Naive thymus-derived CD4-positive, alpha-beta T cell (primary cell): Measurements from ENCODE around the gene ALAD. TPM values are rescaled to one million over a fixed set of nuclear protein-coding genes. Genes with fewer than 3 reads are reported as not detected.
A peak's percentile ranks its signal among the peaks of the same experiment; 100 is the strongest.
"Not testable (repeated sequence)": the region's sequence is repeated elsewhere in the genome, so short reads cannot be mapped to it uniquely, and the experiment has no call there.

Source experiments
- ATAC-seq: fragments of 150-1000 bp; cut with Tn5 transposase; 2 replicates; pipeline ENCODE4 v1.10.0; 2021; ENCODE audit warnings: mild to moderate bottlenecking, moderate library complexity
- CTCF ChIA-PET: fragments of 350-600 bp; sonication (Branson Sonifier 250); formaldehyde crosslinking; loops from one replicate; lab custom pipeline; 2021; ENCODE audit warnings: antibody characterized with exemption; lab: Charles Lee
- POLR2A ChIA-PET: fragments of 350-600 bp; sonication (Branson Sonifier 250); formaldehyde crosslinking; loops from one replicate; lab custom pipeline; 2021; ENCODE audit warnings: antibody characterized with exemption, inconsistent platforms; lab: Charles Lee
- DNase-seq, 9 donors: peaks; one replicate each; pipeline versions ENCODE4 v3.0.0 to v3.0.0-alpha.2; 2020 to 2022; ENCODE audit warnings: mixed read lengths in 1 of 9
- H3K27ac ChIP-seq: one replicate; pipeline ENCODE4 v1.7.0; 2013; ENCODE audit warnings: mild to moderate bottlenecking, low read depth, low read length, moderate library complexity
- H3K27me3 ChIP-seq, 2 donors: one replicate each; pipeline ENCODE4 v1.7.0; 2013; ENCODE audit warnings: low read length in 2 of 2, mild to moderate bottlenecking in 2 of 2, moderate library complexity in 2 of 2; ENCODE audit not compliant: control insufficient read depth in 2 of 2, insufficient read depth in 2 of 2
- H3K36me3 ChIP-seq, 3 experiments: 1 replicate in 2 of 3; 2 replicates in 1 of 3; pipeline ENCODE4 v1.7.0; 2013; ENCODE audit warnings: low read length in 3 of 3, mild to moderate bottlenecking in 3 of 3, moderate library complexity in 1 of 3; ENCODE audit not compliant: insufficient read depth in 3 of 3, control insufficient read depth in 2 of 3
- H3K4me1 ChIP-seq, 2 donors: one replicate each; pipeline ENCODE4 v1.7.0; 2013; ENCODE audit warnings: low read length in 2 of 2, mild to moderate bottlenecking in 2 of 2, moderate library complexity in 1 of 2; ENCODE audit not compliant: control insufficient read depth in 2 of 2, insufficient read depth in 2 of 2
- H3K4me3 ChIP-seq: 2 replicates; pipeline ENCODE4 v1.7.0; 2013; ENCODE audit warnings: mild to moderate bottlenecking, low read length
- H3K9me3 ChIP-seq, 3 experiments: 1 replicate in 2 of 3; 2 replicates in 1 of 3; pipeline ENCODE4 v1.7.0; 2013; ENCODE audit warnings: low read length in 3 of 3; ENCODE audit not compliant: control insufficient read depth in 2 of 3
- H3K27ac Mint-ChIP-seq, 9 donors: one replicate each; pipeline ENCODE4 v1.8.0; 2020 to 2022; ENCODE audit warnings: mixed read lengths in 9 of 9, mild to moderate bottlenecking in 8 of 9, moderate library complexity in 5 of 9, inconsistent platforms in 2 of 9
- H3K27me3 Mint-ChIP-seq, 5 donors: one replicate each; pipeline ENCODE4 v1.8.0; 2021 to 2022; ENCODE audit warnings: mixed read lengths in 5 of 5, mild to moderate bottlenecking in 1 of 5
- H3K36me3 Mint-ChIP-seq, 5 donors: one replicate each; pipeline ENCODE4 v1.8.0; 2020 to 2022; ENCODE audit warnings: mixed read lengths in 5 of 5, mild to moderate bottlenecking in 3 of 5, inconsistent platforms in 1 of 5
- H3K4me1 Mint-ChIP-seq, 7 donors: one replicate each; pipeline ENCODE4 v1.8.0; 2020 to 2022; ENCODE audit warnings: mixed read lengths in 7 of 7, mild to moderate bottlenecking in 3 of 7, inconsistent platforms in 1 of 7
- H3K4me3 Mint-ChIP-seq, 10 donors: one replicate each; pipeline ENCODE4 v1.8.0; 2020 to 2022; ENCODE audit warnings: mild to moderate bottlenecking in 10 of 10, mixed read lengths in 10 of 10, moderate library complexity in 6 of 10, inconsistent platforms in 2 of 10
- H3K9me3 Mint-ChIP-seq, 11 donors: one replicate each; pipeline ENCODE4 v1.8.0; 2020 to 2022; ENCODE audit warnings: mixed read lengths in 11 of 11, mild to moderate bottlenecking in 4 of 11, inconsistent platforms in 1 of 11, moderate library complexity in 1 of 11
- intact Hi-C, 2 donors: fragments of 100-400 bp; cut with micrococcal nuclease; formaldehyde crosslinking; loops; one replicate each; pipeline ENCODE4 v1.15.1; 2023
- polyA plus RNA-seq, 2 donors: library from polyadenylated mRNA; unstranded; fragments of 300-500 nt; fragmentation: Illumina TruSeq; gene quantifications; one replicate each; pipeline ENCODE4 v1.2.3, GENCODE V29; 2021
- total RNA-seq, 6 experiments: library from RNA in 5 of 6; stranded (reverse) in 5 of 6; gene quantifications; 1 replicate in 5 of 6; 2 replicates in 1 of 6; pipeline ENCODE4 v1.2.3 and lab custom pipeline; 2021 to 2026

The ALAD gene
- total RNA-seq (10 to 100 TPM; 25.1 to 45.5 (median 39.1) TPM), polyA plus RNA-seq (10 to 100 TPM; 24.2 to 31.4 TPM), total RNA-seq (lab: John Stamatoyannopoulos, UW) (32.0 reads per million, percentile 61 among the genes with 10 or more reads in this experiment)

- ChIA-PET POLR2A (interaction anchor here (1.0 to 3.1 kb wide), 10 partner anchors 9 to 181 kb away, joined by 3 to 27 read pairs (median 8); partner anchors contain the start of genes C9orf43, CDC26, HDHD3 and POLE3), CTCF (interaction anchor here (0.5 to 3.7 kb wide), 12 partner anchors 9 to 954 kb away, joined by 3 to 18 read pairs (median 4); partner anchors contain the start of genes C9orf43, CDC26, POLE3 and PRPF4)
- no peaks in the 10 kb centered on the region for H3K27me3 ChIP-seq
- H3K36me3 Mint-ChIP-seq: peaks cover 0 to 2% (median 0%) of the 10 kb centered on the region in 5 donors
- peak within 1 kb of the TSS; percentile 82 for H3K4me3 ChIP-seq
- no peaks in the 10 kb centered on the region for H3K9me3 Mint-ChIP-seq
- peaks cover 18 to 37% (median 25%) of the 10 kb centered on the region in 7 donors for H3K4me1 Mint-ChIP-seq
- peak; percentile 99 for ATAC-seq
- intact Hi-C loops: loop anchor here (1.0 to 2.0 kb wide), 14 partner anchors 9 to 257 kb away; partner anchors contain the start of genes C9orf43 (in 2 of the 2), CDC26 (in 2 of the 2), FKBP15 (in 2 of the 2) and POLE3 (in 2 of the 2)
- H3K4me3 Mint-ChIP-seq: peak within 1 kb of the TSS; percentile 89 to 96 (median 95)
- peaks cover 12 to 13% of the 10 kb centered on the region in 2 donors for H3K4me1 ChIP-seq
- DNase-seq: peak; percentile 99 to 100 (median 99)
- H3K27ac Mint-ChIP-seq: peak within 1 kb of the TSS; percentile 81 to 91 (median 87)
- peak within 1 kb of the TSS; percentile 74 for H3K27ac ChIP-seq
- no peaks in the 10 kb centered on the region for H3K9me3 ChIP-seq
- H3K27me3 Mint-ChIP-seq: no peaks in the 10 kb centered on the region
- H3K36me3 ChIP-seq: peaks cover 0 to 4% (median 0%) of the 10 kb centered on the region in 3 experiments
Observed at GRCh38 chr9:113401027-113401792, at the start of gene ALAD. Gene ALAD, minus strand, starts transcription at chr9:113401284. Its CDS starts 7,725 bp downstream, at chr9:113393559.

GRCh38 chr9:113449376-113449775, 48.3 kb upstream of the ALAD start:
- no peak for ATAC-seq
- Mint-ChIP-seq H3K9me3 (no peaks in the 10 kb centered on the region), H3K4me3 (no peak overlapping the region), H3K36me3 (no peaks in the 10 kb centered on the region), H3K27me3 (no peaks in the 10 kb centered on the region), H3K27ac (no peak overlapping the region), H3K4me1 (peaks cover 0 to 3% (median 0%) of the 10 kb centered on the region in 7 donors)
- no peak overlapping the region for H3K27ac ChIP-seq
- intact Hi-C loops: no loop called here
- no peaks in the 10 kb centered on the region for H3K36me3 ChIP-seq
- POLR2A ChIA-PET: no interaction called here
- no peaks in the 10 kb centered on the region for H3K27me3 ChIP-seq
- no peak overlapping the region for H3K4me3 ChIP-seq
- DNase-seq: no peak
- H3K4me1 ChIP-seq: no peaks in the 10 kb centered on the region
- H3K9me3 ChIP-seq: no peaks in the 10 kb centered on the region
- CTCF ChIA-PET: interaction anchor here (1.6 to 6.6 kb wide), 3 partner anchors 133 to 207 kb away, joined by 4 to 80 read pairs (median 69); no protein-coding TSS in a partner anchor

- ChIA-PET CTCF (interaction anchor here (0.6 to 6.6 kb wide), 16 partner anchors 26 to 700 kb away, joined by 3 to 80 read pairs (median 4); partner anchors contain the start of genes ALAD, CDC26 and PRPF4), POLR2A (interaction anchor here (1.0 to 1.6 kb wide), 3 partner anchors 133 to 144 kb away, joined by 3 to 6 read pairs (median 4); no protein-coding TSS in a partner anchor)
- Histone ChIP-seq H3K4me3 (no peak overlapping the region), H3K36me3 (no peaks in the 10 kb centered on the region), H3K27ac (no peak overlapping the region), H3K27me3 (no peaks in the 10 kb centered on the region), H3K9me3 (no peaks in the 10 kb centered on the region), H3K4me1 (no peaks in the 10 kb centered on the region)
- intact Hi-C loops: loop anchor here (2.0 kb wide), 5 partner anchors 36 to 208 kb away; partner anchors contain the start of genes ALAD (in 1 of the 2), C9orf43 (in 1 of the 2) and POLE3 (in 1 of the 2)
- Mint-ChIP-seq H3K4me1 (peaks cover 0 to 3% (median 0%) of the 10 kb centered on the region in 7 donors), H3K27ac (no peak overlapping the region), H3K36me3 (no peaks in the 10 kb centered on the region), H3K4me3 (no peak overlapping the region), H3K27me3 (no peaks in the 10 kb centered on the region), H3K9me3 (no peaks in the 10 kb centered on the region)
- DNase-seq: peak in 6 of 9 donors; percentile 20 to 51 (median 42)
- ATAC-seq: no peak
Observed at GRCh38 chr9:113446323-113446740, 45.2 kb upstream of the ALAD start.

GRCh38 chr9:113444736-113445135, 43.7 kb upstream of the ALAD start:
- no peaks in the 10 kb centered on the region for H3K27me3 Mint-ChIP-seq
- Histone ChIP-seq H3K36me3 (no peaks in the 10 kb centered on the region), H3K27ac (no peak overlapping the region), H3K4me3 (no peak overlapping the region), H3K4me1 (no peaks in the 10 kb centered on the region), H3K27me3 (no peaks in the 10 kb centered on the region), H3K9me3 (no peaks in the 10 kb centered on the region)
- no peak for DNase-seq
- H3K36me3 Mint-ChIP-seq: no peaks in the 10 kb centered on the region
- no peak overlapping the region for H3K27ac Mint-ChIP-seq
- H3K4me1 Mint-ChIP-seq: no peaks in the 10 kb centered on the region
- H3K4me3 Mint-ChIP-seq: no peak overlapping the region
- intact Hi-C loops: no loop called here
- ChIA-PET POLR2A (interaction anchor here (1.3 kb wide), 1 partner anchor 135 kb away, joined by 3 read pairs; no protein-coding TSS in a partner anchor), CTCF (interaction anchor here (1.4 to 6.6 kb wide), 5 partner anchors 43 to 212 kb away, joined by 5 to 80 read pairs (median 35); partner anchors contain the start of gene ALAD)
- ATAC-seq: no peak
- H3K9me3 Mint-ChIP-seq: no peaks in the 10 kb centered on the region

- H3K27ac Mint-ChIP-seq, H3K4me1 Mint-ChIP-seq, H3K36me3 Mint-ChIP-seq, H3K4me3 ChIP-seq, H3K4me1 ChIP-seq, ATAC-seq, H3K9me3 ChIP-seq, H3K36me3 ChIP-seq, intact Hi-C loops, DNase-seq, H3K27ac ChIP-seq, H3K4me3 Mint-ChIP-seq, CTCF ChIA-PET, H3K27me3 ChIP-seq, POLR2A ChIA-PET: not testable (repeated sequence)
- peaks cover 0 to 24% (median 0%) of the 10 kb centered on the region in 5 donors for H3K27me3 Mint-ChIP-seq
- peaks cover 0 to 11% (median 0%) of the 10 kb centered on the region in 11 donors for H3K9me3 Mint-ChIP-seq
Observed at GRCh38 chr9:113437716-113438115, 36.6 kb upstream of the ALAD start.

GRCh38 chr9:113436728-113437515, 35.8 kb upstream of the ALAD start:
- no peak overlapping the region for H3K27ac Mint-ChIP-seq
- H3K27ac ChIP-seq: no peak overlapping the region
- H3K9me3 ChIP-seq: no peaks in the 10 kb centered on the region
- H3K36me3 ChIP-seq: no peaks in the 10 kb centered on the region
- H3K9me3 Mint-ChIP-seq: peaks cover 0 to 15% (median 0%) of the 10 kb centered on the region in 11 donors
- intact Hi-C loops: no loop called here
- H3K36me3 Mint-ChIP-seq: peaks cover 0 to 4% (median 0%) of the 10 kb centered on the region in 5 donors
- H3K4me3 ChIP-seq: no peak overlapping the region
- no peak overlapping the region for H3K4me3 Mint-ChIP-seq
- peaks cover 0 to 4% (median 0%) of the 10 kb centered on the region in 7 donors for H3K4me1 Mint-ChIP-seq
- POLR2A ChIA-PET: no interaction called here
- DNase-seq (no peak), ATAC-seq (no peak)
- H3K27me3 Mint-ChIP-seq: peaks cover 0 to 31% (median 0%) of the 10 kb centered on the region in 5 donors
- H3K4me1 ChIP-seq: no peaks in the 10 kb centered on the region
- CTCF ChIA-PET: no interaction called here
- H3K27me3 ChIP-seq: no peaks in the 10 kb centered on the region
